HG03565 (cell line): ENCODE data around the gene AKAP8L.

Experiments
- ATAC-seq: cut with Tn5 transposase; IDR thresholded peaks from one replicate; pipeline ENCODE4 v1.9.1; 2021; ENCODE audit warnings: mild to moderate bottlenecking, moderate library complexity; ENCODE audit not compliant: unreplicated experiment

The AKAP8L gene

DNA sequence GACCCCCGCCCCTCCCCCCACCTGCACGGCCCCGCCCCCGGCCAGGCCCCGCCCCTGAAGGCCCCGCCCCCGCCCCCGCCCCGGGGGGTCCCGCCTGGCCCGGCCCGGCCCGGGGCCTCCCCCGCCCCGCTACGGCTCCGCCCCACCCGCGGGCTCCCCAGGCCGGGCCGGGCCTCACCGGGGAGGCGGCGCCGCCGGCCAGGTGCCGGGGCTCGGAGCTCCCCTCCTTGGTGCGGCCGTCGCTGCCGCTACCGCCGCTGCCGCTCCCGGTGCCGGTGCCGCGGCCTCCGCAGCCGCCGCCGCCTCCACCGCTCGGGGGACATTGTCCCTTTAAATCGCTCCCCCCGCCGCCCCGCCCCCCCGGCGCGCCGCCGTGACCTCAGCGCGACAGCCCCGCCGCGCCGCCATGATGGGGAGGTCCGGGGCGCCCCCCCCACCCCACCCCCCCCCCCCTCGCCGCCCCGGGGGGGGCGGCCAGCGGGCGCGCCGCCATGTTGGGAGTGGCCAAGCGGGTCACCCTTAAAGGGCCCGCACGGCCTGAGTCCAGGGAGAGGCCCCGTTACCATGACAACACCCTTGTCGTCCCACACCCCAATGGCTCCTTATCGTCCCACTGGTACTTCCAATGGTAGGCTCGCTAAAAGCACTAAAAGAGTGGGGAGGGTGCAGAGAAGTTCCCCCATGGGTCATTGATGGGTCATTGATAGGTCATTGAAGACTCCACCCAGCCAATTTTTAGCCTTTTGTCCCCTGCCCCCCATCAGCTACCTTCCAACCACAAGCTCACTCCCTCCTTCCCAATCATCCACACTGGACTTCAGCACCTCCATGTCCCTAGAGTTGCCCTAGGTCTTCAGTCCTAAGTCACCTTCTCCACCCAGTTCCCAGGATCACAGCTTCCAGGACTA lies 31.1 kb upstream of the AKAP8L start, which contains the start of gene WIZ:
WIZ (minus strand) TSS at position 337 of the 908 bp plus-strand sequence. CDS start 1,649 bp downstream, outside the sequence.
- ATAC-seq: no peak

DNA sequence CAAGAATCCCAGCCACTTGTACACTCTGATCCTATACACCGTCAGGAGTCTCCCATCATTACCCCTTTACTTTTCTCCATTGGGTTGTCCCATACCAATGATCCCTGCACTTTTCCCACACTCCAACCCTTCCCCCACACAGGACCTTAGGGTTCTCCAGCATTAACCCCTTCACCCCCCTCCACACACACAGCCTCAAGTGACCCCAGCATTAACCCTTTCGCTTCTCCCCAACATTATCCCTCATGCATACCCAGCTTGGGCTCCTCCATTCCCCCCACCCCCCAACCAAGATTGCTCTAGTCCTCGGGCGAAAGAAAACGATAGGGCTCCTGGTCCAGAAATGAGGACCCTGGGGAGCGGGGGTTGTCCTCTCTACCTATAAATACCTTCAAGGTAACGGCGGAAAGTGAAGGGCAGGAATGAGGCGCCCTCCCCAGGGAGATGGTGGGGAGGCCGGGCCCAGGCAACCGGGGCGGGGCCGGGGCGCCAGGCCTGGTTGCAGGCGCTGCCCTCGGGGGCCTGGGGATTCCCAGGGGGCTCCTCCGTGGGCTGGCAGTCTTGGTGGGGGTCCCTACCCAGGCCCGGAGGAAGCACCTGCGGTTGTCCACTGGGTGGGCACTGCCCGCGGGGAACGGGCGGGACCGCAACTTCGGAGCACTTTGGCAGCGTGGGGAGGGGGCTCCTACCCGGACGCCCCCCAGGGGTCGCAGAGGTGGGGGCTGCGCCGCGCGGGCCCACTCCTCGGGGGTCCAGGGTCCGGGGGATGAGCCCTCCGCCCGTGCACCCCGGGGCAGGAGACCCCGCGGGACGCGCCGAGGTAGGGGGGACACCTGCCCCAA lies 30.2 kb upstream of the AKAP8L start:
- ATAC-seq: no peak

DNA sequence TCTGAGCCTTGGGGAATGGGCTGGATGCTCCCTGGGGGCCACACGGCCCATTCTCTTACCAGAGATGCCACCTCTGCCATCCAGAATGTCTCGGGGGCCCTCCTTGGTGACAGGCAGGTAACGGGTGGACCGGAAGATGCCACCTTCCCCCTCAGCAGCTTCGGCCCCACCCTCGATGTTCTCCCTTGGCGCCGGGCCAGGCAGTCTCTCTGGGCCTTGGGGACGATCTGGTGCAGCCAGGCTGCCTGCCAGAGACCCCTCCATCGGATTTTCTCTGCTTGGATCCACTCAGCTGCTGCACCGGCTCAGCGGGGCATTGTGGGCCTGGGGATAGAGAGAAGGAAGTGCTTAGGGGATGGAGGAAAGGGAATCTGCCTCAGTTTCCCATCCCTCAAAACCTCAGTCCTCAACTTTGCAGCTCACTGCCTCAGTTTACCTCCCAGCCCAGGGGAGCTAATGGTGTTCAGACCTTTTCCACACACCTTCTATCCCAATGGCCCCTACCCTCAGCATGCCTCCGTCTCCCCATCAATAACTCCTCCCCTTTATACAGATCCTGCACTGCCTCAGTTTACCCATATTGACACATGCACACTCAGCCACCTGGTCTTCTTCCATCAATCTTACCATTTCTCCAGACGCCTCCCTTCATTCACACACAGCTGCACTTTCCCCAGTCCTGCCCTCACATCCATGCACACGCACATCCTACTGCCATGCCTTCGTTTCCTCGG lies 29.4 kb upstream of the AKAP8L start:
- no peak for ATAC-seq

DNA sequence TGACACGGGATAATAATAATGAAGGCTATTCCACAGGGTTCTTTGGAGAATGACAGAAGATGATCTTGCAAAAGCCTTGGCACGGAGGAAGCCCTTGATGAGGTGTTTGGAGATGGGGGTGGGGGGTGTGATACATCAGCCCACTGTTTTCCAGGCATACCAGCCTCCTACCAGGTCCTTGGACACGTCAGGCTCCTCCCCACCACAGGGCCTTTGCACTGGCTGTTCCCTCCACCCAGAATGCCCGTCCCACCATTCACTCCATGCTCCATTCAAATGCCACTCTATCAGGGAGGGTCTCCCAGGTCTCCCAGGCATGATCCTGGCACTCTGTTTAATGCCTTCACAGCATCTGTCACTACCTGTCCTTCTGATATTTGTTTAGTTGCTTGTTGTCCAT lies 28.3 kb upstream of the AKAP8L start:
- ATAC-seq: no peak

DNA sequence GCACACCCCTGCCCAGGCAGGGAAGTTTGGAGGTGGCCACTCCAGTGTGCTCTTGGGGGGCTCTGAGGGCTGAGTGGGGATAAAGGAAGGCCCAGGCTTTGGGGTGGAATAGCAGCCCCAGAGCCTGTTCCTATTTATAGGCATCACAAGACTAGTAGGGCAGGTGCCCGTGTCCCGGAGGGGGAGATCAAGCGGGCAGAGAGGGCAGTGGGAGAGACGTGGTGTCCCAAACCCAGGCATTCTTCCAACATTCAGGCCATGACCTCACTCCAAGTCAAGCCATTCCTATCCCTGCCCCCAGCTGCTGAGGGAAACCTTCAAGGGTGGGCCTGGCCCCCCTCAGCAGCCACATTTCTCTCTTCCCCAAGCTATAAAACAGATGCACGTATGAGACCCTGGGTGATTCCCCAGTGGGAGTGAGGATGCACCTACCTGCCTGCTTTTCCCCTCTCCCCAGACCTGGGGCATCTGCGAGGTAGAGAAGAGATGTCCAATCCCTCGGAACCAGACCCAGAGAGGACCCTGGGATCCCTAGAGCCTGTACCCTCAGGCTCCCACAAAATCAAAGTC lies 27.1 kb upstream of the AKAP8L start:
- no peak for ATAC-seq

DNA sequence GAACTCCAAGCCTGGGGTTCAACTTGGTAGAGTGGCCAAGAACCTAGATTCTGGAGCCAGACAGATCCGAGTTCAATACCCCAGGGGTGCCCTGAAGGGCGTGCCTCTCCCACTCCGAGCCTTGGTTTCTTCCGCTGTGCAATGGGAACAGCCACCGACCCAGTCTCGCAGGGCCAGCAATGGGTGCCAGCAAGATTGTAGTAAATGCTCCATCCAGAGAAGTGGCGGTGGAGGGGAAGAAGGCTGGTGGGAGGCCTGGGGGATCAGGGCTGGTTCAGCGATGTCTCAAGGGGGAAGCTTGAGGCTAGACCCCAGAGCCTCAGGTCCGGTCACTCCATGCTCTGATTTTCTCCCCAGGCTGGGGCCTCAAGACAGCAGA lies 26.4 kb upstream of the AKAP8L start:
- no peak for ATAC-seq

DNA sequence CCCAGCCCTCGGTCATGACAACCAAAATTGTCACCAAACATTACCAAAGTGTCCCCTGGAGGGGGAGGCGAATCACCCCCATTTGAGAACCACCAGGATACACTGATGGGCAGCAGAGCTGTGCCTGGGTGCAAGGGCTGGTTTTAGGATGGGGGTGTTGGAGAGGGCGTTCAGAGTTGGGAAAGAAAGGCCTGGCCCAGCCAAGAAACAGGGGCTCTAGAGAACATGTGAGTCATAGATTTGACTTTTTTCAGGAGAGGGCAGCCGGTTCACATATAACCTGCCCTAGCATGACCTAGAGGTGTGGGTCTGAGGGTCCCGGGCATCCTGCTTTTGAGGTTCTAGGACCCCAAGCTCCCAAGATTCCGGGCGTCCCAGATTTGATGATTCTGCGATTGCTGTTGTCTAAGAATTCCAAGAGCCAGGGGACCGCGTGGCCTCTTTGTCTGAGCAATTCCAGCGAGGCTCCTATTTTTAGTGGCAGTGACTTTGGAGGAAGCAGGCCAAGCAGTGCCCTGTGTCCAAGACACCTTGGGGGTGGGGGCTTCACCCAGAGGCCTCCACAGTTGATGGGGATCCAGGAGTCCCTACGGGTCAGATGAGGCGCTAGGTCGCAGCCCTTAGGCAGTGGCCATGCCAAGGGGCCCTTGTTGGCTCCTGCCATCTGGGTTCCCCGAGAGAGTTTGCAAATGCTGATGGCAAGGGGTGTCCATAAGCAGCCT lies 25.9 kb upstream of the AKAP8L start:
- ATAC-seq: no peak

DNA sequence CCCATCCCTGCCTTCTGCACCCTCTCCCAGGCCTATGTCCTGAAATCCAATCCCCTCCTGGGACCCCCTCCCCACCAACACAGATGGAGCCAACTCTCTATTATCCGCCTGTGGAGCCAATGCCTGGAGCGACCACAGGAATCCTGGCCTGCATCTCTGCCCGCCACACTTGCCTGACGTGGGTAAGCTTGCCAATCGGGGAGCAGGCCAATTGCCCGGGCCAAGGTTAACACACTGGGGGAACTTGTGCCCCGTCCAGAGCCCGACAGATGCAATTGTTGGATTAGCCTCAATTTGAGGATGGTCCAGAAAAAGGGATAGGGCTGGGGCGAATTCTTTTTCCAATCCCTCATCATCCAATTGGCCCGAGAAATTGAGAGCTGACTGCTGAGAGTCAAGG lies 25.1 kb upstream of the AKAP8L start:
- ATAC-seq: no peak

DNA sequence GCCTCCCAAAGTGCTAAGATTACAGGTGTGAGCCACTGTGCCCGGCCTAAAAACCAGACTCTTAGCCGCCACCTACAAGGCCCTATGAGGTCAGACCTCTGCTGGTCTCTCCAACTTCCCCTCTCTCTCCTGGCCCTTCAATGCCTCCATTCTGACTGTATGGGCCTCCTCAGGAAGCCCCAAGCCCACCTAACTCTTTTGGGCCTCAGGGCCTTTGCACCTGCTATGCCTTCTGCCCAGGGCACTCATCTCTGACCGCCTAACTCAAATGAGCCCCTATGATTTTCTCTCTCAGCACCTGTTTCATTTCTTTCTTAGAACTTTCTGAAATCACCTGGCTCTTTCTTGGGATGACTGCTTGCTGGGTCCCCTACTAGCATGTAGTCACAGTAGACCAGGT lies 24.5 kb upstream of the AKAP8L start:
- no peak for ATAC-seq

DNA sequence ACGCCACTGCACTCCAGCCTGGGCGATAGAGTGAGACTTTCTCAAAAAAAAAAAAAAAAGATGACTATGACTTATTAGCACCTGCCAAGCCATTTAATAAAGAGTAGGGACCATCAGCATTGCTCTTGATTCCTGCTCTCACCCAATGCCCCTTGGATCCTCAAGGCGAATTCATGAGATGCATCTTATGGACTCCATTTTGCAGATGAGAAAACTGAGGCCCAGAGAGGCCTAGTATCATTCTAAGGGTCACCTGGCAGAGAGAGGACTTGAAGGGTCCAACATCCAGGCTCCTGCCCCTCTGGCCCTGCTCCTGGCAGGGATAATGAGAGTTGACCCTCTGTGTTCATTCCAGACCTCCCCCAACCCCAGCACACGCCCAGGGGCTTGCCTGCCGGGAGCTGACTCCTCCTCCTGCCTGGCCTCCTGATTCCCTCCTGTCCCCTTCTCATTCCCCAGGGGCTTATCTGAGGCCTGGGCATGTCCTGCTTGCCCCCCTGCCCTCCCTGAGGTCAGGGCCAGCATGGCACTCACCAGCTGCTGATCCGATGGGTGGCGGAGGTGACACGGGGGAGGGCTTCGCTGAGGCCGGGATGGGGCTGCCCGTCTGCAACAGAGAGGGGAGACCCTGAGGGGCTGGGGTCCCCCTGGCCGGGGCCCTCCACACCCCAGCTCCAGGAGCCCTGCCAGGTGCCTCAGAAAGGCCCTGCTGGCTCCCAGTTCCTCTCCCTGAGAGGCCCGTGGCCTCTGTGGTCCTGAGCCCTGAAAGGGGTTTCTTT lies 23.5 kb upstream of the AKAP8L start:
- ATAC-seq: no peak

DNA sequence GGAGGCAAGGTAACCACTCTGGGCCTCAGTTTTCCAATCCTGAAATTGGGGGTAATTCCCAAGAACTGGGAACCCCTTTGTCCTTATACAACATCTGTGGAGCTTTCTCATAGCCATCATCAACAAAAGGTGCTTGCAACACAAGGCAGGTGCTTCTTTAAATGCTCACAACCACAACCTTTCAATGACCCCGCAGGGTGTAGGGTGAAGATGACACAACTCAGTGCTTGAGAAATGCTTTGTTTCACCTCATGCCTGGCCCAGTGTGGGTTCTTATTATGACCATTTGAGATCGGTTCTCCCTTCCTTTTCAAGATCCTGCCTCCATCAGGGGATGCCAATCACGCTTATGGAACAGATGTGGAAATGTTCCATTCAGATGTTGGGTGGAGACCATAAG lies 22.5 kb upstream of the AKAP8L start:
- ATAC-seq: no peak

DNA sequence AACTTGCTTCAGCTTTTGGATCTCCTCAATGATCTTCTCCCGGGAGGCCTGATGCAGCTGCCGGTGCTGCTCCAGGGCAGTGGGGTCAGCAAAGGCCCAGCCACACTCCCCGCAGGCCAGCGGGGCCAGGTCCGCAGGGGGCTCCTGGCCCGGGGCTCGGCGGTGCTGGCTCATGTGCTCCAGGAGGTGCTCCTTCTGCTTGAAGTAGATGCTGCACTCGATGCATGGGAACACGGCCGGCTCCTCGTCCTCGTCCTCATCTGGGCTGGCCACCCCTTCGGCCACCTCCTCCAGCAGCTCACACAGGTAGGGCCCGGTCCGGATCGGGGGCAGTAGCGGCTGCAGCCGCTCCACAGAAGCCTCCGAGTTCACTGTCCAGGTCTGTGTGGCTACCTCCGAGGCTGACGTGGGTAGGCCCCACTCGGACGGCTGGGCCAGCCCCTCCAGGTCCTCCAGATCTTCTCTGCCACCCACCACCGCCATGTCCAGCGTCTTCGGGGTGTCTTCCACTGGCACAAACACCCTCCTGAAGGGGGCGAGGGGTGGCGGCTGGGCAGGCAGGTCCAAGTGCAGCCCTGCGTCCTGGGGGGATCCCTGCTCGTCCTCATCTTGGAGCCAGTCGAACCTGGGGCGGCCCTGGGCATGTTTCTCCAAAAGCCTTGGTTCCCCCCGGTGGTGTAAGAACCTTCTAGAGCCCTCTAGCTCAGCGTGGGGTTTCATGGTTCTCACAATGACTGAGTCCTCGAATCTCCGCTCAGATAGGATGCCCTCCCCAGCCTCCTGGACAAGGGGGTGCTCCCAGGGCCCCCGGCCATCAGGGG lies 21.2 kb upstream of the AKAP8L start:
- no peak for ATAC-seq

DNA sequence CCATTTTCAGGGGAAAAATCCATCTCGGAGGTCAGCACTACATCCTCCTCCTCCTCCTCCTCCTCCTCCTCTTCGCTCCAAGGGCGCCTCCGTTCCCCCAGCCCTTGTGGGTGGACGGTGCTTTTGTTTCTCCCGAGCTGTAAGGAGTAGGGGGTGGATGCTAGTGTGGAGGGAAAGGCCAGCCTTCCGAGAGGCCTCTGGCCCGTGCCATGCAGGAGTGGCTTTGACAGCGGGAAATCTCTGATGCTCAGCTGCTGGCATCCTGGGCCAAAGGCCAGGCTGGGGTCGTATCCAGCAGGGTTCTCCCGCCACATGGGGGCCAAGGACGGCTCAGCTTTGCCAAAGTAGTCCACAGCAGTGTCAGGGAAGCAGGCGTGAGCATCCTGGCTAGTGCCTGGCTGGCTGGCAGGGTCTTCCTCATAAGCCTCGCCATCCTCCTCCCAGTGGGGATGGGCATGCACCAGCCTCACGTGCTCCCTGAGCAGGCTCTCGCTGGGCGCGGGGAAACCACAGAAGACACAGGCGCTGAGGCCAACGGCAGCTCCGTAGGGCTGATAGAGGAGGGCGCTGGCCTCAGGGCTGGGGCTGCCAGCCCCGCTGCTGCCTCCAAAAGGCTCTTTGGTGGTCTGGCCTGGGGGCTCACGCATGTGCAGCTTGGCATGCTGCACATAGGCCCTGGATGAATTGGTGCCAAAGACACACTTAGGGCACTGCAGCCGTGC lies 20.5 kb upstream of the AKAP8L start:
- no peak for ATAC-seq

DNA sequence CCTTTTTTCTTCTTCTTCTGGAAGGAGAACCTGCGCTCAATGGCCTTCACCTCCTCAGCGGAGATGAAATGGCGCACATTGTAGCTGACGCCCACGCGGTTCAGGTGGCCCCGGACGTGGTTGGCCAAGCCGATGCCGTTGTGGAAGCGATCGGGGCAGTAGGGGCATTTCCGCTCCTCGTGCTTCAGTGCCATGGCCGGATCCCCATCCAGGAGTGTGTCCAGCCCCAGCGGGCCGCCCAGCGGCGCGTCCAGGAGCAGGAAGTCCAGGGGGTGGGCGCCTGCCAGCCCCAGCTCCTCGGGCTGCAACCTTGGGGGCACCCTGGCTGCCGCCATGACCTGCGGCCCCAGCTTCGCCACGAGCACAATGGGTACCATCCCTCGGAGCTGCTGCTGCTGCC lies 19.8 kb upstream of the AKAP8L start:
- ATAC-seq: no peak

DNA sequence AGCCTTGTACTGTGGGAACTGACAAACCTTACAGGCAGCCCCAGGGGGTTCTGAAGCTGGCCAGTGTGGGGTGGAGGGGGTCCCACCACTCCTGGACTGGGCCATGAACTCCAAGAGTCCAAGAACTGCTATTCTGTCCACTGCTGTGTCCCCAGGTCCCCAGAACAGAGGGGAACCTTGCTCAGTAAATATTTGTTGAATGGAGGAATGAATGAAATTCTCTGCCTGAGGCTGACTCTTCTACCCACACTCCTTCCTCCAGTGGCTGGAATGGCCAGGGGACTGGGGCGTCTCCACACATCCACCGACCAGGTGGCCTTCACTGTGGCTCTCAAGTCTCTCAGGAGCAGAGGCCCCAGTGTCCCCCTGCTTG lies 19.3 kb upstream of the AKAP8L start:
- ATAC-seq: no peak

DNA sequence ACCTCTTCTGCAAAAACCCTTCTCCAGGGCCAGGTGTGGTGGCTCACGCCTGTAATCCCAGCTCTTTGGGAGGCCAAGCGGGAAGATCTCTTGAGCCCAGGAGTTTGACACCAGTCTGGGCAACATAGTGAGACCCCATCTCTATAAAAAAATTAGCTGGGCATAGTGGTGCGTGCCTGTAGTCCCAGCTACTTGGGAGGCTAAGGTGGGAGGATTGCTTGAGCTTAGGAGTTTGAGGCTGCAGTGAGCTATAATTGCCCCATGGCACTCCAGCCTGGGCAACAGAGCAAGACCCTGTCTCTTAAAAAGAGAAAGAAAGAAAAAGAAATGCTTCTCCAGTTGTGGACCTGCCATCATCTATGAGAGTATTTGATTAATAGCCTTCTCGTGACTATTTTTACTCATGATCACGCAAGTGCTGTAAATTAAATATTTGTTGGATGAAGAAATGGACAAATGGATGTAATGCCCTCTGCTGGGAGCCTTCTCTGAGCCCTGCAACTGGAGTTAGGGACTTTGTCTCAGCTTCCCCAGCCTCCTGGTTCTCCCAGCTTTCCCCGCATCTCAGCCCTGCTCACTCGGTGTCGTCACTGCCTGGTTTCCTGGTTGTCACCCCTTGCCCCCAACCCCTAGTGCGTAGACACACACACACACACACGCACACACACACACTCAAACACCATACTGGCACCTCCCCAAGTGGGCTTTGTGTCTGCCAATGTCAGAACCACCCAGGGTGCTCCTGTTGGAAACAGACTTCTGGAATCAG lies 18.8 kb upstream of the AKAP8L start:
- ATAC-seq: no peak

DNA sequence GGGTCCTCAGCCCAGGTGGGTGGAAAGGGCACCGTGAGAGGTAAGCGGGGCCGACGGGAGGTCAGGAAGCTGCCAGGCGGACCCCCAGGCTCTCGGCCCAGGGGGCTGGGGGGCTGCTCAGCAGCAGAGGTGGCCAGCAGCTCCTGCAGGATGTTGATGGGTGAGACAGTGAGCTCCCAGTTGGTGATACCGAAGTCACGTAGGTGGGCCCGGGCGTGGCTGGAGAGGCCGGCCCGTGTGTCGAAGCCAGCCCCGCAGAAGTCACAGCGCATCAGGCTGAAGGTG lies 18.0 kb upstream of the AKAP8L start:
- ATAC-seq: no peak
